Neuronal stem cell (in vitro differentiated cells): ENCODE results near the gene OBP2A.

Experiments used
- DNase-seq: peaks from one replicate; pipeline ENCODE4 v3.0.0-alpha.2; 2013; ENCODE audit warnings: low spot score
- H2AFZ ChIP-seq: one replicate; pipeline ENCODE4 v1.6.1; 2013; ENCODE audit warnings: mild to moderate bottlenecking, low read length, inconsistent platforms
- H2AK5ac ChIP-seq: 2 replicates; pipeline ENCODE4 v1.6.1; 2013; ENCODE audit warnings: low read depth, mild to moderate bottlenecking, inconsistent platforms, low read length, moderate library complexity, mixed read lengths
- H2BK120ac ChIP-seq: 2 replicates; pipeline ENCODE4 v1.6.1; 2013; ENCODE audit warnings: low read depth, mild to moderate bottlenecking, inconsistent platforms, low read length, moderate library complexity, mixed read lengths
- H2BK12ac ChIP-seq: one replicate; pipeline ENCODE4 v1.6.1; 2013; ENCODE audit warnings: low read length, inconsistent platforms
- H2BK15ac ChIP-seq: 2 replicates; pipeline ENCODE4 v1.6.1; 2013; ENCODE audit warnings: mild to moderate bottlenecking, low read length, inconsistent platforms, mixed read lengths
- H2BK5ac ChIP-seq: one replicate; pipeline ENCODE4 v1.6.1; 2013; ENCODE audit warnings: inconsistent platforms, mild to moderate bottlenecking, low read length, moderate library complexity
- H3K14ac ChIP-seq: one replicate; pipeline ENCODE4 v1.6.1; 2013; ENCODE audit warnings: low read length, inconsistent platforms
- H3K18ac ChIP-seq: 2 replicates; pipeline ENCODE4 v1.6.1; 2013; ENCODE audit warnings: low read length, inconsistent platforms
- H3K23ac ChIP-seq: 2 replicates; pipeline ENCODE4 v1.6.1; 2013; ENCODE audit warnings: low read depth, mild to moderate bottlenecking, mixed read lengths, low read length, inconsistent platforms; ENCODE audit not compliant: poor library complexity
- H3K27ac ChIP-seq: replicated peaks from 3 replicates; pipeline ENCODE4 v1.5.1; 2013; ENCODE audit warnings: low read length, inconsistent platforms
- H3K27me3 ChIP-seq, 3 experiments: 2 replicates each; pipeline ENCODE4 v1.6.1; 2013; ENCODE audit warnings: low read length in 3 of 3, mild to moderate bottlenecking in 2 of 3, inconsistent platforms in 1 of 3, low read depth in 1 of 3, mixed read lengths in 1 of 3, moderate library complexity in 1 of 3; ENCODE audit not compliant: control insufficient read depth in 3 of 3, insufficient read depth in 3 of 3
- H3K36me3 ChIP-seq, 2 donors: replicated peaks in 1 of 2; 2 replicates each; pipeline ENCODE4 v1.6.1; 2013; ENCODE audit warnings: low read length in 2 of 2; ENCODE audit not compliant: control insufficient read depth in 2 of 2, insufficient read depth in 2 of 2
- H3K4ac ChIP-seq: 2 replicates; pipeline ENCODE4 v1.6.1; 2013; ENCODE audit warnings: inconsistent platforms, mild to moderate bottlenecking, low read length, moderate library complexity
- H3K4me1 ChIP-seq, 2 donors: 1 replicate in 1 of 2; 2 replicates in 1 of 2; pipeline ENCODE4 v1.6.1; 2013; ENCODE audit warnings: low read length in 2 of 2, low read depth in 1 of 2; ENCODE audit not compliant: control insufficient read depth in 2 of 2, insufficient read depth in 1 of 2
- H3K4me2 ChIP-seq: one replicate; pipeline ENCODE4 v1.6.1; 2013; ENCODE audit warnings: mild to moderate bottlenecking, low read length, inconsistent platforms; ENCODE audit not compliant: insufficient read depth, poor library complexity, severe bottlenecking
- H3K4me3 ChIP-seq, 2 donors: 2 replicates each; pipeline ENCODE4 v1.5.1; 2013; ENCODE audit warnings: low read length in 2 of 2, mild to moderate bottlenecking in 2 of 2, inconsistent platforms in 1 of 2, moderate library complexity in 1 of 2
- H3K79me1 ChIP-seq: one replicate; pipeline ENCODE4 v1.6.1; 2013; ENCODE audit warnings: low read depth, mild to moderate bottlenecking, inconsistent platforms, low read length, moderate library complexity
- H3K9ac ChIP-seq: one replicate; pipeline ENCODE4 v1.6.1; 2013; ENCODE audit warnings: mild to moderate bottlenecking, low read depth, low read length, inconsistent platforms; ENCODE audit not compliant: poor library complexity
- H3K9me3 ChIP-seq, 2 donors: replicated peaks in 1 of 2; 2 replicates each; pipeline versions ENCODE3 to v1.6.1; 2013; ENCODE audit warnings: low read length in 2 of 2, mild to moderate bottlenecking in 2 of 2, inconsistent platforms in 1 of 2, low read depth in 1 of 2, mixed read lengths in 1 of 2, moderate library complexity in 1 of 2; ENCODE audit not compliant: control insufficient read depth in 2 of 2, insufficient read depth in 1 of 2
- H4K8ac ChIP-seq: one replicate; pipeline ENCODE4 v1.6.1; 2013; ENCODE audit warnings: low read depth, mild to moderate bottlenecking, inconsistent platforms, low read length, moderate library complexity
- H4K91ac ChIP-seq: one replicate; pipeline ENCODE4 v1.6.1; 2013; ENCODE audit warnings: low read length, low read depth, mild to moderate bottlenecking, inconsistent platforms; ENCODE audit not compliant: poor library complexity
- WGBS, 2 donors: extraction: QIAGEN DNeasy Blood & Tissue Kit; methylation state at CpG; one replicate each; pipeline ENCODE4 v1.1.7; 2013; ENCODE audit warnings: missing lambda C conversion rate in 2 of 2, mixed read lengths in 1 of 2; ENCODE audit not compliant: insufficient read length in 2 of 2, insufficient replicate concordance in 1 of 2; ENCODE audit errors: extremely low coverage in 2 of 2; 5-methylcytosine and 5-hydroxymethylcytosine counted together

Gene OBP2A

GRCh38 chr9:135574331-135574730, 28.4 kb downstream of the OBP2A start:
- H3K4ac ChIP-seq: no peak overlapping the region
- WGBS, 2 donors: no CpG with 5 or more reads among the region's 14 CpGs
- H3K23ac ChIP-seq: no peak overlapping the region
- no peak overlapping the region for H2BK120ac ChIP-seq
- no peak overlapping the region for H3K9ac ChIP-seq
- no peaks in the 10 kb centered on the region for H3K79me1 ChIP-seq
- H3K18ac ChIP-seq: no peak overlapping the region
- no peak overlapping the region for H3K4me3 ChIP-seq
- H4K8ac ChIP-seq: no peak overlapping the region
- no peaks in the 10 kb centered on the region for H3K9me3 ChIP-seq
- no peak overlapping the region for H2BK15ac ChIP-seq
- H3K27me3 ChIP-seq: peaks cover 0 to 8% (median 0%) of the 10 kb centered on the region in 3 experiments
- H3K14ac ChIP-seq: no peak overlapping the region
- no peaks in the 10 kb centered on the region for H3K36me3 ChIP-seq
- no peak overlapping the region for H3K27ac ChIP-seq
- no peak overlapping the region for H2BK5ac ChIP-seq
- H2AFZ ChIP-seq: no peak overlapping the region
- peaks cover 0 to 6% of the 10 kb centered on the region in 2 donors for H3K4me1 ChIP-seq
- DNase-seq: no peak
- no peak overlapping the region for H2AK5ac ChIP-seq
- no peak overlapping the region for H4K91ac ChIP-seq
- H3K4me2 ChIP-seq: no peak overlapping the region
- no peak overlapping the region for H2BK12ac ChIP-seq

GRCh38 chr9:135574943-135575342, 29.0 kb downstream of the OBP2A start:
- Histone ChIP-seq H3K4me3 (no peak overlapping the region), H2BK12ac (no peak overlapping the region), H3K27me3 (peaks cover 0 to 8% (median 0%) of the 10 kb centered on the region in 3 experiments), H2AFZ (no peak overlapping the region), H2BK120ac (no peak overlapping the region), H3K9ac (no peak overlapping the region), H3K14ac (no peak overlapping the region), H2BK15ac (peak overlapping the region; percentile 28), H3K4ac (no peak overlapping the region), H3K27ac (no peak overlapping the region), H3K4me1 (peaks cover 0 to 6% of the 10 kb centered on the region in 2 donors), H3K9me3 (no peaks in the 10 kb centered on the region), H3K36me3 (no peaks in the 10 kb centered on the region), H3K23ac (no peak overlapping the region), H4K8ac (no peak overlapping the region), H4K91ac (no peak overlapping the region), H3K18ac (peak overlapping the region; percentile 9), H3K79me1 (no peaks in the 10 kb centered on the region), H2BK5ac (no peak overlapping the region), H2AK5ac (no peak overlapping the region), H3K4me2 (no peak overlapping the region)
- WGBS, 2 donors: no CpG with 5 or more reads among the region's 15 CpGs
- DNase-seq: no peak

- Histone ChIP-seq H3K36me3 (no peaks in the 10 kb centered on the region), H4K91ac (no peak overlapping the region), H2BK120ac (peak overlapping the region; percentile 5), H3K4me3 (peak overlapping the region in 1 of 2 donors; percentile 61), H3K23ac (peak overlapping the region; percentile 19), H2AFZ (no peak overlapping the region), H3K27me3 (peaks cover 0 to 8% (median 0%) of the 10 kb centered on the region in 3 experiments), H3K4me2 (no peak overlapping the region), H3K18ac (peak overlapping the region; percentile 52), H4K8ac (no peak overlapping the region), H3K14ac (peak overlapping the region; percentile 48), H2BK5ac (no peak overlapping the region), H3K79me1 (no peaks in the 10 kb centered on the region), H3K9me3 (peaks cover 0 to 1% of the 10 kb centered on the region in 2 donors), H3K4ac (no peak overlapping the region), H3K27ac (no peak overlapping the region), H2AK5ac (peak overlapping the region; percentile 32), H2BK12ac (no peak overlapping the region), H3K9ac (no peak overlapping the region), H2BK15ac (peak overlapping the region; percentile 49), H3K4me1 (peaks cover 0 to 6% of the 10 kb centered on the region in 2 donors)
- no peak for DNase-seq
- no CpG with 5 or more reads among the region's 22 CpGs for WGBS, 2 donors
Observed at GRCh38 chr9:135575995-135576631, 30.2 kb downstream of the OBP2A start.

GRCh38 chr9:135577256-135577655, 31.3 kb downstream of the OBP2A start:
- Histone ChIP-seq H2BK120ac (no peak overlapping the region), H3K9ac (no peak overlapping the region), H3K79me1 (no peaks in the 10 kb centered on the region), H2BK12ac (no peak overlapping the region), H3K4ac (no peak overlapping the region), H4K91ac (no peak overlapping the region), H3K36me3 (no peaks in the 10 kb centered on the region), H4K8ac (peak overlapping the region; percentile 49), H3K4me3 (no peak overlapping the region), H2BK5ac (no peak overlapping the region), H3K4me1 (peaks cover 0 to 6% of the 10 kb centered on the region in 2 donors), H3K14ac (no peak overlapping the region), H2AFZ (no peak overlapping the region), H3K9me3 (peaks cover 0 to 1% of the 10 kb centered on the region in 2 donors), H2AK5ac (no peak overlapping the region), H2BK15ac (no peak overlapping the region), H3K27ac (no peak overlapping the region), H3K4me2 (no peak overlapping the region), H3K27me3 (peaks cover 0 to 13% (median 0%) of the 10 kb centered on the region in 3 experiments), H3K23ac (no peak overlapping the region), H3K18ac (no peak overlapping the region)
- no peak for DNase-seq
- no CpG with 5 or more reads among the region's 10 CpGs for WGBS, 2 donors
